HEK293 (cell line): ENCODE results near the gene ADAMTS17.
"Not testable (repeated sequence)": the region's sequence is repeated elsewhere in the genome, so short reads cannot be mapped to it uniquely, and the experiment has no call there.

ENCODE experiments used
- CTCF ChIA-PET: fragments of 350-600 bp; formaldehyde crosslinking; extraction: SDS; loops from one replicate; lab custom pipeline; 2021; ENCODE audit warnings: antibody characterized with exemption; lab: Yijun Ruan, JAX
- POLR2A ChIA-PET: fragments of 300-600 bp; formaldehyde crosslinking; extraction: SDS; loops from one replicate; lab custom pipeline; 2020; ENCODE audit warnings: antibody characterized with exemption, inconsistent platforms; lab: Yijun Ruan, JAX
- H3K27ac ChIP-seq: fragments of 200-500 bp; sonication (Bioruptor generic); 2 replicates; pipeline ENCODE4 v1.5.1; 2014; ENCODE audit warnings: low read depth, low read length, control low read depth, inconsistent platforms; ENCODE audit errors: extremely low read depth
- H3K36me3 ChIP-seq, 2 experiments: fragments of 200-500 bp in 1 of 2; sonication (Bioruptor generic) in 1 of 2; 1 replicate in 1 of 2; 2 replicates in 1 of 2; pipeline ENCODE4 v1.5.1; 2014 to 2017; ENCODE audit warnings: inconsistent platforms in 2 of 2, low read length in 2 of 2; ENCODE audit not compliant: control insufficient read depth in 2 of 2, insufficient read depth in 1 of 2
- H3K4me1 ChIP-seq: fragments of 200-500 bp; sonication (Bioruptor generic); 2 replicates; pipeline ENCODE4 v1.5.1; 2014; ENCODE audit warnings: mild to moderate bottlenecking, low read length, inconsistent platforms; ENCODE audit not compliant: control insufficient read depth, insufficient read depth
- H3K4me3 ChIP-seq: 2 replicates; pipeline ENCODE4 v1.5.1; 2011; ENCODE audit warnings: low read depth, mild to moderate bottlenecking, control low read depth, low read length, moderate library complexity
- H3K9me3 ChIP-seq: fragments of 200-500 bp; sonication (Bioruptor generic); 2 replicates; pipeline ENCODE4 v1.5.1; 2014; ENCODE audit warnings: low read depth, low read length, inconsistent platforms; ENCODE audit not compliant: control insufficient read depth, insufficient read depth
- CTCF ChIP-seq: fragments of 450-650 bp; formaldehyde crosslinking; IDR thresholded peaks from 2 replicates; pipeline ENCODE4 v1.5.1; 2016; ENCODE audit warnings: missing biosample characterization, missing genetic modification characterization
- IKZF3 ChIP-seq: fragments of 450-650 bp; IDR thresholded peaks from 2 replicates; pipeline ENCODE4 v1.5.0; 2018; ENCODE audit warnings: missing biosample characterization, mild to moderate bottlenecking, missing genetic modification characterization, moderate library complexity
- SALL2 ChIP-seq: fragments of 450-650 bp; formaldehyde crosslinking; IDR thresholded peaks from 2 replicates; pipeline ENCODE4 v1.5.0; 2017; ENCODE audit warnings: missing biosample characterization, mild to moderate bottlenecking, missing genetic modification characterization, borderline replicate concordance
- ZBTB48 ChIP-seq: fragments of 450-650 bp; formaldehyde crosslinking; IDR thresholded peaks from 2 replicates; pipeline ENCODE4 v1.5.1; 2016; ENCODE audit warnings: missing biosample characterization, missing genetic modification characterization
- ZBTB8A ChIP-seq: fragments of 450-650 bp; formaldehyde crosslinking; IDR thresholded peaks from 2 replicates; pipeline ENCODE4 v1.5.1; 2016; ENCODE audit warnings: missing biosample characterization, missing genetic modification characterization
- ZNF175 ChIP-seq: fragments of 450-650 bp; formaldehyde crosslinking; IDR thresholded peaks from 2 replicates; pipeline ENCODE4 v1.5.1; 2016; ENCODE audit warnings: missing biosample characterization, missing genetic modification characterization
- ZNF311 ChIP-seq: fragments of 450-650 bp; formaldehyde crosslinking; IDR thresholded peaks from 2 replicates; pipeline ENCODE4 v1.5.1; 2017; ENCODE audit warnings: missing biosample characterization, missing genetic modification characterization, borderline replicate concordance
- ZNF426 ChIP-seq: fragments of 450-650 bp; formaldehyde crosslinking; IDR thresholded peaks from 2 replicates; pipeline ENCODE4 v1.5.1; 2017; ENCODE audit warnings: missing biosample characterization, missing genetic modification characterization, mild to moderate bottlenecking, inconsistent platforms, moderate library complexity
- ZNF639 ChIP-seq: fragments of 450-650 bp; formaldehyde crosslinking; IDR thresholded peaks from 2 replicates; pipeline ENCODE4 v1.5.1; 2016; ENCODE audit warnings: missing biosample characterization, missing genetic modification characterization
- ZNF654 ChIP-seq: fragments of 450-650 bp; formaldehyde crosslinking; IDR thresholded peaks from 2 replicates; pipeline ENCODE4 v1.5.1; 2016; ENCODE audit warnings: low read depth, missing biosample characterization, missing genetic modification characterization
- ZSCAN23 ChIP-seq: fragments of 450-650 bp; formaldehyde crosslinking; IDR thresholded peaks from 2 replicates; pipeline ENCODE4 v1.5.1; 2016; ENCODE audit warnings: missing biosample characterization, missing genetic modification characterization
- ZSCAN5A ChIP-seq: fragments of 450-650 bp; formaldehyde crosslinking; IDR thresholded peaks from 2 replicates; pipeline ENCODE4 v1.5.1; 2016; ENCODE audit warnings: missing biosample characterization, missing genetic modification characterization
- TF ChIP-seq, protein P1 (sequence below): fragments of 450-650 bp; formaldehyde crosslinking; IDR thresholded peaks from 2 replicates; pipeline ENCODE4 v1.5.1; 2016; ENCODE audit warnings: missing biosample characterization, missing genetic modification characterization

The ADAMTS17 gene

GRCh38 chr15:99981191-99981647 lies 360.6 kb downstream of the ADAMTS17 start (continued):
- no peak for TF ChIP-seq ZBTB8A (tag by site-specific recombination)

DNA sequence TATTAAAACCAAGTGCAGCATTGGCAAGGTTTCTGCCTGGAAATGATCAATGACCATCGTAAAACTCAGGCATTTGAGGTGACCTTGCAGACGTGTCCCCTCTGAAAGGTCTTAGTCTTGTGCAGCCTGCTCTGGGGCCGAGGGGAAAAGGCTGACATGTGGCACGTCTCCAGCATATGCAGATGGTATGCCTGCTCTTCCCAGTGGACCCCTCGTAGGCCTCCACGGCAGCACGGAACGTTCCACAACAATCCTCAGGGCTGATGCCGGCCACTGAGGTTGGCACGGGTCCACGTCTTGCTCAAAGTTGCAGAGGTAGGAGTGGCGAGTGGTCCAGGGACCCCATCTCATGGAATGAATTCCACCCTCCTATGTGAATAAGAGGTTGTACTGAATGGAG lies 361.0 kb downstream of the ADAMTS17 start:
- Histone ChIP-seq H3K4me3 (no peak overlapping the region), H3K9me3 (no peaks in the 10 kb centered on the region), H3K27ac (no peak overlapping the region), H3K36me3 (no peaks in the 10 kb centered on the region), H3K4me1 (no peaks in the 10 kb centered on the region)
- ChIA-PET POLR2A (no interaction called here), CTCF (interaction anchor here (0.7 to 2.2 kb wide), 3 partner anchors 19 to 346 kb away, joined by 3 to 5 read pairs (median 3); no protein-coding TSS in a partner anchor)
- no peak for TF ChIP-seq ZSCAN5A (tag by site-specific recombination)
- TF ChIP-seq ZSCAN23 (tag by site-specific recombination): no peak
- TF ChIP-seq ZNF654 (tag by site-specific recombination): no peak
- TF ChIP-seq ZBTB48 (tag by site-specific recombination): no peak
- no peak for TF ChIP-seq SALL2 (tag by site-specific recombination)
- TF ChIP-seq ZNF175 (tag by site-specific recombination): no peak
- no peak for TF ChIP-seq CTCF (tag by site-specific recombination)
- no peak for TF ChIP-seq IKZF3 (tag by site-specific recombination)

GRCh38 chr15:99979886-99980285 lies 361.9 kb downstream of the ADAMTS17 start:
- H3K4me3 ChIP-seq, POLR2A ChIA-PET: not testable (repeated sequence)
- CTCF ChIA-PET: interaction anchor here (0.8 to 2.2 kb wide), 2 partner anchors 27 to 48 kb away, joined by 3 to 5 read pairs; no protein-coding TSS in a partner anchor

GRCh38 chr15:99979371-99979770 lies 362.4 kb downstream of the ADAMTS17 start:
- TF ChIP-seq ZNF426 (no peak), ZBTB8A (tag by site-specific recombination) (no peak), ZNF639 (no peak), ZNF311 (no peak)
- TF ChIP-seq, protein P1, sequence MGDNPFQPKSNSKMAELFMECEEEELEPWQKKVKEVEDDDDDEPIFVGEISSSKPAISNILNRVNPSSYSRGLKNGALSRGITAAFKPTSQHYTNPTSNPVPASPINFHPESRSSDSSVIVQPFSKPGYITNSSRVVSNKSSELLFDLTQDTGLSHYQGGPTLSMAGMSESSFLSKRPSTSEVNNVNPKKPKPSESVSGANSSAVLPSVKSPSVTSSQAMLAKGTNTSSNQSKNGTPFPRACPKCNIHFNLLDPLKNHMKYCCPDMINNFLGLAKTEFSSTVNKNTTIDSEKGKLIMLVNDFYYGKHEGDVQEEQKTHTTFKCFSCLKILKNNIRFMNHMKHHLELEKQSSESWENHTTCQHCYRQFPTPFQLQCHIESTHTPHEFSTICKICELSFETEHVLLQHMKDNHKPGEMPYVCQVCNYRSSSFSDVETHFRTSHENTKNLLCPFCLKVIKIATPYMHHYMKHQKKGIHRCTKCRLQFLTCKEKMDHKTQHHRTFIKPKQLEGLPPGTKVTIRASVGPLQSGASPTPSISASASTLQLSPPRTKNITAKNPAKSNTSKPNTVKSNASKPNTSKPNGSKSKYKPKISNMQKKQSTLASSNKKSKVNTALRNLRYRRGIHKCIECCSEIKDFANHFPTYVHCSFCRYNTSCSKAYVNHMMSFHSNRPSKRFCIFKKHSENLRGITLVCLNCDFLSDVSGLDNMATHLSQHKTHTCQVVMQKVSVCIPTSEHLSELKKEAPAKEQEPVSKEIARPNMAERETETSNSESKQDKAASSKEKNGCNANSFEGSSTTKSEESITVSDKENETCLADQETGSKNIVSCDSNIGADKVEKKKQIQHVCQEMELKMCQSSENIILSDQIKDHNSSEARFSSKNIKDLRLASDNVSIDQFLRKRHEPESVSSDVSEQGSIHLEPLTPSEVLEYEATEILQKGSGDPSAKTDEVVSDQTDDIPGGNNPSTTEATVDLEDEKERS (tag by site-specific recombination): no peak

More at GRCh38 chr15:99979886-99980285, 361.9 kb downstream of the ADAMTS17 start:
- H3K27ac ChIP-seq, H3K36me3 ChIP-seq, H3K4me1 ChIP-seq, H3K9me3 ChIP-seq: not testable (repeated sequence)

More at GRCh38 chr15:99979371-99979770, 362.4 kb downstream of the ADAMTS17 start:
- Histone ChIP-seq H3K36me3 (no peaks in the 10 kb centered on the region), H3K27ac (no peak overlapping the region), H3K9me3 (no peaks in the 10 kb centered on the region), H3K4me1 (no peaks in the 10 kb centered on the region), H3K4me3 (no peak overlapping the region)
- CTCF ChIA-PET: interaction anchor here (0.8 kb wide), 1 partner anchor 48 kb away, joined by 3 read pairs; no protein-coding TSS in a partner anchor
- POLR2A ChIA-PET: no interaction called here
